Upper lobe of left lung (tissue), 4 donors: ENCODE data around the gene CDK15.
"Not testable (repeated sequence)": the region's sequence is repeated elsewhere in the genome, so short reads cannot be mapped to it uniquely, and the experiment has no call there.

Experiments used
- CTCF ChIP-seq, 6 experiments: fragments of 450-650 bp in 4 of 6; fragments of 200-600 bp in 2 of 6; sonication (generic) in 2 of 6; IDR thresholded peaks; one replicate each; pipeline ENCODE4 v1.5.1; 2016 to 2019; ENCODE audit warnings: antibody characterized with exemption in 6 of 6
- EP300 ChIP-seq, 4 donors: sonication (generic); formaldehyde crosslinking; IDR thresholded peaks; one replicate each; pipeline ENCODE4 v1.5.1; 2017; ENCODE audit warnings: antibody characterized with exemption in 4 of 4, control low read depth in 2 of 4
- POLR2A ChIP-seq, 4 donors: fragments of 450-650 bp; IDR thresholded peaks; one replicate each; pipeline ENCODE4 v1.5.1; 2016 to 2017; ENCODE audit warnings: antibody characterized with exemption in 4 of 4, mild to moderate bottlenecking in 2 of 4
- POLR2AphosphoS5 ChIP-seq, 2 donors: sonication (generic); formaldehyde crosslinking; IDR thresholded peaks; one replicate each; pipeline ENCODE4 v1.5.1; 2017; ENCODE audit warnings: antibody characterized with exemption in 2 of 2

- not testable (repeated sequence) for TF ChIP-seq POLR2A, CTCF, POLR2AphosphoS5, EP300 (IDR thresholded peaks at IDR 0.05)
Observed at GRCh38 chr2:201798914-201799285, 7.4 kb upstream of the CDK15 start.
